HG03342 (cell line): ENCODE data around the gene ONECUT1.

ENCODE experiments used
- ATAC-seq: cut with Tn5 transposase; IDR thresholded peaks from one replicate; pipeline ENCODE4 v1.9.1; 2021; ENCODE audit warnings: mild to moderate bottlenecking, moderate library complexity; ENCODE audit not compliant: unreplicated experiment

The ONECUT1 gene

GRCh38 chr15:52733696-52734255 is 56.4 kb downstream of the ONECUT1 start:
- no peak for ATAC-seq

DNA sequence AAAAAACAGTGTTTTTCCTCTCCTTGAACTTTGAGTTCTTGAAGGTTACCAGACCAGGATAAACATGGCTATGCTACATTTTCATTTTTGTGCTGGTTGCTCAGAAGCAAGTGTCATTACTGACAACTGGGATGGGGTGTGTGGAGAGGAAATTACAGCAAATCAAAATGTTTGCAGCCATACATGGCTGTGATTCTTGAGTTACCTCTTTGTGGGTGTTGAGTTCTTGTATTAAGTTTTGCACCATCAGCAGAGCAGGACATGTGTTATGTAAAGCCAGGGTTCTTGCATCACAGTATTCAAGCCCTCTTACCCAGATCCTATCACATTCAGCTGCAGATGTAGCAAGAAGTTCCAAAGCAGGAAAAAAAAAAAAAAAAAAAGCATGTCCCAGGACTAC is 57.0 kb downstream of the ONECUT1 start:
- no peak for ATAC-seq

GRCh38 chr15:52732551-52732950 is 57.6 kb downstream of the ONECUT1 start:
- ATAC-seq: no peak

DNA sequence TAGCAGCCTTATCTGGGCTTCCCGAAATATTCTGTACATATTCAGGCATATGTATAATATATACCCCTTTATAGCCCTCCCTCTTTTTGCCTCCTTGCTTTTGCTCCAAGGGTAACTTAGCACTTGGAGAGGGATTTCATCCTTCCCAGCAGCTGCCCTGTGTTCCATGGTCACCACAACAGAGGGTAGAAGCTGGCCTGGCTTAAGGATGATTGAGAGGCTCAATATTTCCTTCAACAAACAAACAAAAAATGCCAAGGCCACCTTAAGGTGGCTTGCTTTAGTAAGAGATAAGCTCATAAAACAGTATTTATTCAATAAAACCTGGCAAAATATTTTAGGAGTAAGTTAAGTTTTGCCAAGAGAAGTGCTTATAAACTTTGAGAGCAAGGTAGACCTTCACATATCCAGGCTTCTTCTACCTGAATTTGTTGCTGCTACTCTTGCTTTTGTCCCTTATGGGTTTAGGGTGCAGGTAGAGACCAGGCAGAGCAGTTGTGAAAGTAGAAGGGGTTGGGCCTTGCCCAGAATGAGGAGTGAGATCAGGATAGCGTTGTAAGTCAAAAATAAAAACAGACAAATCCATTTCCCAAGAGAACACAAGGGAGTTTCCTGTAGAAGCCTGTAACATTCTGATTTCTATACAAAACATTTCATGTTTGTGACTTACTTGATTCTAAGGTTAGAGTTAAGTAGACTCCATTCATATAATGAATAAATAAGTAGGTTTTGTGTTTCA is 58.2 kb downstream of the ONECUT1 start:
- no peak for ATAC-seq

GRCh38 chr15:52731004-52731403 is 59.1 kb downstream of the ONECUT1 start:
- no peak for ATAC-seq

- no peak for ATAC-seq
Measured at GRCh38 chr15:52730594-52730993, 59.5 kb downstream of the ONECUT1 start.

DNA sequence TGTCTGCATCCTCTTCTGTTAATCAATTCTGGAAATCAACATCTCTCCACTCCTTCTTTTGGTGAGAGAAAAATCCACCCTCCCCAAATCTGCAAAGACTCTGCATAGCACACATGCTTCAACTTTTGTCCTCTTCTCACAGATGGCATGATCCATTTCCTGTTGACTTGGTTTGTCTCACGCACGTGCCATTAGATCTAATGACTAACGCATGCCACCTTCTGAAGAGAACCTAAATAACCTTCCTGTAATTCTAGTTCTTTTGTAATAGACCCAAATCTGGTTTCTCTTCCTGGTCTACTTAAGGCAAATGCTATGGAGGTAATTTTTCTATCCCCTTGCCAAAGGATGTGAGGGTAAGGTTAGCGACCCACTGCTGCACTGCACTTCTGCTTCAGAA is 60.0 kb downstream of the ONECUT1 start:
- ATAC-seq: peak; percentile 60

DNA sequence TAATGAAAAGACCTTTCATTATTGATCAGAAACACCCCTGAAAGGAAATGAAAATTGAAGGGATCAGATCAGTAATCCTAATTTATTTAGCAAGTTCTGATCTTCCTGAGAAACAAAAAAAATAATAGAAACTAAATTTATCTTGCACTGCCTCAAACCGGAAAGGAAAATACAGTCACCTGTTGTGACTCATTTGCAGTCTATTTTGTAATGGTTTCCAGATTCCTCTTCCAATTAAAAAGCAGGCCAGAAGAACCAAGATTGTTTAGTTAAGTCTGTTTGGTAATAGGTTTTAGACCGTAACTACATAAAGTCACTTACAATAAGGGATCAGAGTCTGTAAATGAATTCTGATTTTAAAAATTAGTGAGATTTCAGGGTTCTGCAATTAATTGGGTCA is 61.2 kb downstream of the ONECUT1 start:
- no peak for ATAC-seq

DNA sequence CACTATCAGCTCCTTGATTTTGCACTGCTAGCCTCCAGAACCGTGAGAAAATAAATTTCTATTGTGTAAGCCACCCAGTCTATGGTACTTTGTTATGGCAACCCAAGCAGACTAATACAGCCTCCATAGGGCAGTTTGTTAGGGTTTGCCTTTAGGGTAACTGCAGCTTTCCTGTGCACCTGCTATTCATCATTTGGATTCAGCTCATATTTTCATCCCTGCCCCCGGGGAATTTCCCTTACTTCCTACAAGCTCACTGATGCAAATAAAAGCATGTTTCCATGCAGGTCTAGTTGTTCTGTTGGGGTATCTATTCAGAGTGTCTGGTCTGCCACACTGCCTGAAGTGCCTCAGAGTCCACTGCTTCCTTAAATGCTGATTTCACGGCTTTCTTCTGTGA is 62.3 kb downstream of the ONECUT1 start:
- ATAC-seq: no peak

DNA sequence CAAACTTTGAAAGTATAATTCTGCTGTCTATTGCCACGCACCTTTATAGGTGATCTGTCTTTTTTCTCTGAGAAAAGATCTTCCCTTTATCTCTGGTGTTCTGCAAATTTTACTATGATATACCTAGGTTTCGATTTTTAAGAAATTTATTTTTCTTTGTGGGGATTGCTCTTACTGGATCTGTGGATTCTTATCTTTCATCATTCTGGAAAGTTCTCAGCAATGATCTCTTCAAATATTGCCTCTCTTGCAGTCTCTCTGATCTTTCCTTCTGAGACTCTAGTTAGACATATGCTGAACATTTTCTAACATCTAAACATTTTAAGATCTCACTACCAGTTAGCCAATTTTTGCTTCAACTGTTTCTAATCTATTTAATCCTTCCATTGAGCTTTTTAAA is 63.9 kb downstream of the ONECUT1 start:
- ATAC-seq: no peak

- no peak for ATAC-seq
Measured at GRCh38 chr15:52718551-52718950, 71.6 kb downstream of the ONECUT1 start.

GRCh38 chr15:52717924-52718323 is 72.2 kb downstream of the ONECUT1 start:
- no peak for ATAC-seq

- ATAC-seq: no peak
Measured at GRCh38 chr15:52717481-52717880, 72.7 kb downstream of the ONECUT1 start.

DNA sequence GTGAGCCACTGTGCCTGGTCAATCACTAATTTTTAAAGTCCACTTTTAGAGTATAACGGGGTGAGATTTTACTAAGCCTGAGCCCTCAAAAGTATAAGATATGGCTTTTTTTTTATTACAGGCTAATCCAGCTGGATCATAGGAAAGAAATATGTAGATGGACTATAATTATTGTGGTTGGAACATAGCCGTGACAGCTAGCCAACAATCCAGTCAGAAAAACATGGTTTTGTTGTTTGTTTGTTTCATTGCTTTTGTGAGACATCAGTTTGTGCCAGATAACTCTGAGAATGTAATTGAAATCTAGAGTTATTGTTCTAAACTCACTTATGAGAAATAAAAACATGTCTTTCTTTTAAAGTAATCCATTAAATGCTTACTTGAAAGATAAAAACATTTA is 73.6 kb downstream of the ONECUT1 start:
- no peak for ATAC-seq

DNA sequence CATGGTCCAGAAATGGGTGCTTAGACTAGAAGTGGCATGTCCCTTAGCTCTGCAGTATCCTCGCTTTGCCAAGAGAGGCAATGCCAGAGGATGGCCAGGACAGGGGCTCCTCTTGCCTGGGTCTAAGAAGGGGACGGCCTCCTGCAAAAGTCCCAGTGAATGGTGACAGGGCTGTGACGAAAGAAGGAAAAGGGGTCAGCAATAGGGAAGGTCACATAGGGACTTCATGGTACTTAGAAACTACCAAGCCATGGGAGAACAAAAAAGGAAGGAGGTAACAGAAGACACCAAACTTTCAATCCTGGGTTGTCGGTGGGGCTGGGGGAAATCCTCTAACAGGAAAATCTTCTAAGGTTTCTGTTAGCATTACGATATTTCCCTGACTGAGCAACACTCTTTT is 74.7 kb downstream of the ONECUT1 start:
- no peak for ATAC-seq

- no peak for ATAC-seq
Measured at GRCh38 chr15:52714968-52715367, 75.2 kb downstream of the ONECUT1 start.

GRCh38 chr15:52710708-52711389 is 79.3 kb downstream of the ONECUT1 start:
- ATAC-seq: no peak

DNA sequence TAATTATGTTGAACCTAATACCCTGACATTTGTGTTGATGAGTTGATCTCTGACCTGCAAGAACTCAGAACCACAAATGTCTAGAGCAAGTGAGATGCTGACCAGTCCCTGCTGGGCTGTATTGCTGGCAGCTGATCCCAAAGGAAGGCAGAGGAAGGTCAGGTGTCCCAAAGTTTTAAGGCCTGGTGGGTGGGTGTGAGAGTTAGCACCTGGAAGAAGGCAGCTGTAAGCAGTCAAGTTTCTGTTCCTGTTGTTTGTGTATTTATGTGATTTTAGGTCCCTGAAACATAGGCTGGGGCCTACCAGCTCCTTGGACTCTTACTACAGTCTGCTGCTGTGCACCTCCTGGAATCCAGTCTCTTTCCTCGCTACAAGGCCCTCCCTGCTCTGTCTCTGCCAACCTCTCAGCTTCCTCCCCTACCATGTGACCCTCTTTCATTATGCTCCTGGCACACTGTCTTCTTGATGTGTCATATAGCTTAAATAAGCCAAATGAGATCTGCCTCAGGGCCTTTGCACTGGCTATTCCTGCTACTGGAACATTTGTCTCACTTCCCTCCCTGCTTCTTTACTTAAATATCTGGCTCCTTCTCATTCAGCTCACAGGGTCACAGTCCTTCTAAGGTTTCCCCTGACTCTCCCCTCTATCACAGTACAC is 80.0 kb downstream of the ONECUT1 start:
- ATAC-seq: peak; percentile 55

DNA sequence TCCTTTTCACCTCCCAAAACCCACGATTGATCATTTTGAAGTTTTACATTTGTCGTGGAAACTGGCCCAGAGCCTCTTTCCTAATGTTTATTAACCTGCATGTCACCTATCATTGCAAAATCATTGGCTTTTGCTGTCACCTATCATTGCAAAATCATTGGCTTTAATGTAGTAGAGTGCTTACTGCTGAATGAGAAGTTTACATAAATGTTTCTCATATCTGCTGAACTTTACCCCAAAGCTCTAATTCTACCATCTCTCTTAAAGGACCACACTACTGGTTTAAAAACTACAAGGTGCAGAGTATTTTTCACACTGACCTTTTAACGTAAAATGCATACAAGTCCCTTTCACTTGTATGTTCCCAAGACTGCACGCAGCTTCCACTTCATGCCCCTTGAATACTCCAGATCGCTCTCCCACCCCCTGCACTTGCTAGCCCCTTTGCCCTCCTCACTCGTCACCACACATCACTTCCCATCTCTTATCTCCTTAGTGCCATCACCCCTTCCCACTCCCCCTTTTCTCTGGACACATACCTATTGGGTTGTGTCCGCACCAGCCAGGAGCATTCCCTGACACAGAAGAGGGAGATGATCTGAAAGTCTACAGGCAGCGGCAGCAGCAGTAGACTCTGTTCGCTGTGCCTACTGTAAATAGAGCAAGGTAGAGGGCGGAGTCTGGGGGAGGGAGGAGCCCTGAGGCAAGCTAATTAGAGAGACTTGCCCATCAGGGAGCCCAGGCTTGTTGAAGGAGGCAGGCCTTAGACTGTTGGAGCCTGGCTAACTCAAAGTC is 80.8 kb downstream of the ONECUT1 start:
- ATAC-seq: peak; percentile 88
